Endothelial cell of umbilical vein (primary cell): ENCODE data around the gene ENOPH1. TPM values are rescaled to one million over a fixed set of nuclear protein-coding genes. Genes with fewer than 3 reads are reported as not detected.
"Not testable (repeated sequence)": the region's sequence is repeated elsewhere in the genome, so short reads cannot be mapped to it uniquely, and the experiment has no call there.

Experiments
- BruUV-seq: library from RNA; stranded (reverse); fragments of 400-500 nt; replicated peaks from 2 replicates; lab custom pipeline; 2021; lab: Mats Ljungman, UMichigan
- CTCF ChIA-PET: fragments of 300-600, 350-600 bp; sonication (Branson Sonifier 250); formaldehyde crosslinking; loops from one replicate; lab custom pipeline; 2021; ENCODE audit warnings: antibody characterized with exemption, inconsistent platforms; lab: Charles Lee
- POLR2A ChIA-PET: fragments of 300-600, 350-600 bp; sonication (Branson Sonifier 250); formaldehyde crosslinking; loops from one replicate; lab custom pipeline; 2021; ENCODE audit warnings: antibody characterized with exemption, inconsistent platforms; lab: Charles Lee
- DNase-seq: peaks from one replicate; pipeline ENCODE4 v3.0.0-alpha.2; 2011; ENCODE audit warnings: low read depth, low spot score
- FAIRE-seq: peaks from 2 replicates; lab custom pipeline; 2011; peaks lifted over from hg19 to GRCh38; lab: Jason Lieb, UNC
- H2AFZ ChIP-seq: 2 replicates; pipeline ENCODE4 v1.6.0; 2012; ENCODE audit warnings: low read depth, low read length, control low read depth, inconsistent platforms
- H3K27ac ChIP-seq: 2 replicates; pipeline ENCODE4 v1.5.1; 2011; ENCODE audit warnings: low read depth, mild to moderate bottlenecking, control low read depth, low read length, moderate library complexity; ENCODE audit not compliant: insufficient read depth
- H3K27me3 ChIP-seq, 2 experiments: 2 replicates each; pipeline versions ENCODE4 v1.6.0 to v1.6.1; 2011; ENCODE audit warnings: low read length in 2 of 2, mixed read lengths in 1 of 2; ENCODE audit not compliant: control insufficient read depth in 2 of 2, insufficient read depth in 2 of 2
- H3K36me3 ChIP-seq, 2 experiments: 2 replicates in 1 of 2; 3 replicates in 1 of 2; pipeline ENCODE4 v1.5.1; 2011; ENCODE audit warnings: low read length in 2 of 2, mild to moderate bottlenecking in 1 of 2, moderate library complexity in 1 of 2; ENCODE audit not compliant: control insufficient read depth in 2 of 2, insufficient read depth in 2 of 2; ENCODE audit errors: extremely low read depth in 1 of 2
- H3K4me1 ChIP-seq: 3 replicates; pipeline ENCODE4 v1.5.1; 2011; ENCODE audit warnings: mild to moderate bottlenecking, low read length; ENCODE audit not compliant: control insufficient read depth, insufficient read depth; ENCODE audit errors: extremely low read depth
- H3K4me2 ChIP-seq: 2 replicates; pipeline ENCODE4 v1.6.1; 2011; ENCODE audit warnings: low read length, control low read depth, mixed read lengths; ENCODE audit not compliant: insufficient read depth
- H3K4me3 ChIP-seq, 3 experiments: fragments of 200-600 bp in 1 of 3; sonication (generic), shearing (Covaris generic) in 1 of 3; replicated peaks in 1 of 3; 2 replicates each; pipeline ENCODE4 v1.5.1; 2011 to 2016; ENCODE audit warnings: control low read depth in 3 of 3, low read length in 3 of 3, mild to moderate bottlenecking in 2 of 3, inconsistent platforms in 1 of 3, low read depth in 1 of 3, moderate library complexity in 1 of 3; ENCODE audit not compliant: insufficient read depth in 1 of 3
- H3K79me2 ChIP-seq: 2 replicates; pipeline ENCODE4 v1.6.0; 2012; ENCODE audit warnings: low read length, inconsistent platforms; ENCODE audit not compliant: control insufficient read depth, insufficient read depth
- H3K9ac ChIP-seq: replicated peaks from 2 replicates; pipeline ENCODE3; 2011; ENCODE audit warnings: low read length, control low read depth; ENCODE audit not compliant: insufficient read depth; ENCODE audit errors: extremely low read depth
- H3K9me1 ChIP-seq: replicated peaks from 3 replicates; pipeline ENCODE4 v1.6.0; 2011; ENCODE audit warnings: mild to moderate bottlenecking, low read length; ENCODE audit not compliant: control insufficient read depth, insufficient read depth; ENCODE audit errors: extremely low read depth
- H3K9me3 ChIP-seq: replicated peaks from 2 replicates; pipeline ENCODE4 v1.5.1; 2012; ENCODE audit warnings: low read length, inconsistent platforms; ENCODE audit not compliant: control insufficient read depth, insufficient read depth
- H4K20me1 ChIP-seq: replicated peaks from 2 replicates; pipeline ENCODE3; 2011; ENCODE audit warnings: mild to moderate bottlenecking, low read length; ENCODE audit not compliant: control insufficient read depth, insufficient read depth; ENCODE audit errors: extremely low read depth
- EZH2 ChIP-seq: IDR thresholded peaks from 2 replicates; pipeline ENCODE4 v1.6.1; 2012; ENCODE audit warnings: borderline replicate concordance, low read depth, mild to moderate bottlenecking, moderate library complexity, low read length, inconsistent platforms; ENCODE audit not compliant: severe bottlenecking
- FOS ChIP-seq: IDR thresholded peaks from 2 replicates; pipeline ENCODE4 v1.6.1; 2011; ENCODE audit warnings: mild to moderate bottlenecking, low read length, moderate library complexity, borderline replicate concordance; ENCODE audit not compliant: insufficient read depth
- GATA2 ChIP-seq: IDR thresholded peaks from 2 replicates; pipeline ENCODE4 v1.7.0; 2011; ENCODE audit warnings: low read depth, mild to moderate bottlenecking, moderate library complexity, mixed read lengths, low read length; ENCODE audit not compliant: insufficient read length, insufficient read depth
- JUN ChIP-seq: IDR thresholded peaks from 2 replicates; pipeline ENCODE4 v1.6.1; 2011; ENCODE audit warnings: borderline replicate concordance, low read depth; ENCODE audit not compliant: insufficient read length, insufficient read depth
- MYC ChIP-seq: IDR thresholded peaks from one replicate; pipeline ENCODE4 v1.6.1; 2011; ENCODE audit warnings: mild to moderate bottlenecking, low read depth, low read length
- POLR2A ChIP-seq: IDR thresholded peaks from 2 replicates; pipeline ENCODE4 v1.6.1; 2012; ENCODE audit warnings: low read depth, mild to moderate bottlenecking, control low read depth, low read length
- dilution Hi-C: fragments of 300-500 bp; cut with MboI; formaldehyde crosslinking; loops from one replicate; pipeline ENCODE4 v1.15.0; 2019; ENCODE audit warnings: low sequenced_read_pairs; ENCODE audit not compliant: extremely low pct_ligation_motif_present
- intact Hi-C: fragments of 100-400 bp; cut with micrococcal nuclease; formaldehyde crosslinking; loops from one replicate; pipeline ENCODE4 v1.10.0; 2022
- polyA plus RNA-seq, 4 experiments: library from polyadenylated mRNA; depleted of rRNA in 3 of 4; stranded (reverse) in 3 of 4; unstranded in 1 of 4; fragments of >200 nt; gene quantifications; 2 replicates each; pipeline versions ENCODE4 v1.2.1 to v1.2.3, GENCODE V29; 2011 to 2012; ENCODE audit warnings: missing spikeins in 1 of 4
- total RNA-seq: library from RNA; stranded (reverse); gene quantifications from 2 replicates; pipeline ENCODE4 v1.2.3, GENCODE V29; 2021
- TF ChIP-seq, protein P1 (sequence below), 2 donors: IDR thresholded peaks; 1 replicate in 1 of 2; 2 replicates in 1 of 2; pipeline ENCODE4 v1.5.1; 2011; ENCODE audit warnings: low read length in 2 of 2, mild to moderate bottlenecking in 2 of 2, moderate library complexity in 2 of 2, control low read depth in 1 of 2, inconsistent platforms in 1 of 2, low read depth in 1 of 2; ENCODE audit not compliant: insufficient read depth in 1 of 2; ENCODE audit errors: extremely low read depth in 1 of 2
- TF ChIP-seq, protein P2 (sequence below): IDR thresholded peaks from 2 replicates; pipeline ENCODE4 v1.6.1; 2011; ENCODE audit not compliant: insufficient read depth, insufficient read length

Gene ENOPH1
- total and polyA plus RNA-seq, 2 donors (not counting 3 experiments of a cell fraction or from before 2014, with no cell fraction given), result 11.1 to 35.0 TPM

DNA sequence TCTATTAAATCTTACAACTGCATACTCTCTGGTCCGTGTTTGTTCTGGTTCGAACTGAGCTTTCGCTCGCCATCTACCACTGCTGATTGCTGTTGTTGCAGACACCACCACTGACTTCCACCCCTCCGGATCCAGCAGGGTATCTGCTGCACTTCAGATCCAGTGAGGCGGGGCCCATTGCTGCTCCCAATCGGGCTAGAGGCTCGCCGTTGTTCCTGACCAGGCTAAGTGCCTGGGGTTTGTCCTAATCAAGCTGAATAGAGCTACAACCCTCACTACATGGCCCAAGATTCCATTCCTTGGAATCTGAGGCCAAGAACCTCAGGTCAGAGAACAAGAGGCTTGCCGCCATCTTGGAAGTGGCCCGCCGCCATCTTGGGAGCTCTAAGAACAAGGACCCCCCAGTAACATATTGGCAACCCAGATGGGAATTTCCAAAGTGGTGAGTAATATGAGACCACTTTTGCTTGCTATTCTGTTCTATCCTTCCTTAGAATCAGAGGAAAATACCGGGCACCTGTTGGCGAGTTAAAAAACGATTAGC is 43.3 kb downstream of the ENOPH1 start:
- Histone ChIP-seq H3K36me3 (no peaks in the 10 kb centered on the region), H3K4me2 (no peak overlapping the region), H3K27me3 (no peaks in the 10 kb centered on the region), H3K9me1 (no peaks in the 10 kb centered on the region), H3K79me2 (no peaks in the 10 kb centered on the region), H3K4me3 (no peak overlapping the region), H3K4me1 (no peaks in the 10 kb centered on the region), H4K20me1 (no peaks in the 10 kb centered on the region), H3K9ac (no peak overlapping the region), H2AFZ (no peak overlapping the region), H3K27ac (no peak overlapping the region), H3K9me3 (no peaks in the 10 kb centered on the region)
- ChIA-PET CTCF (interaction anchor here (1.9 to 17.0 kb wide), 2 partner anchors 11 to 266 kb away, joined by 10 to 500 read pairs; no protein-coding TSS in a partner anchor), POLR2A (no interaction called here)
- dilution Hi-C loops (no loop called here), intact Hi-C loops (no loop called here)
- FAIRE-seq (no peak), DNase-seq (no peak)
- BruUV-seq, result no TSS peak
- TF ChIP-seq MYC, result no peak
- no peak for TF ChIP-seq FOS
- TF ChIP-seq GATA2, result no peak
- TF ChIP-seq, protein P1, sequence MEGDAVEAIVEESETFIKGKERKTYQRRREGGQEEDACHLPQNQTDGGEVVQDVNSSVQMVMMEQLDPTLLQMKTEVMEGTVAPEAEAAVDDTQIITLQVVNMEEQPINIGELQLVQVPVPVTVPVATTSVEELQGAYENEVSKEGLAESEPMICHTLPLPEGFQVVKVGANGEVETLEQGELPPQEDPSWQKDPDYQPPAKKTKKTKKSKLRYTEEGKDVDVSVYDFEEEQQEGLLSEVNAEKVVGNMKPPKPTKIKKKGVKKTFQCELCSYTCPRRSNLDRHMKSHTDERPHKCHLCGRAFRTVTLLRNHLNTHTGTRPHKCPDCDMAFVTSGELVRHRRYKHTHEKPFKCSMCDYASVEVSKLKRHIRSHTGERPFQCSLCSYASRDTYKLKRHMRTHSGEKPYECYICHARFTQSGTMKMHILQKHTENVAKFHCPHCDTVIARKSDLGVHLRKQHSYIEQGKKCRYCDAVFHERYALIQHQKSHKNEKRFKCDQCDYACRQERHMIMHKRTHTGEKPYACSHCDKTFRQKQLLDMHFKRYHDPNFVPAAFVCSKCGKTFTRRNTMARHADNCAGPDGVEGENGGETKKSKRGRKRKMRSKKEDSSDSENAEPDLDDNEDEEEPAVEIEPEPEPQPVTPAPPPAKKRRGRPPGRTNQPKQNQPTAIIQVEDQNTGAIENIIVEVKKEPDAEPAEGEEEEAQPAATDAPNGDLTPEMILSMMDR (IDR thresholded peaks at IDR 0.05; ENCODE audit: extremely low read depth in 1 of 2, insufficient read depth in 1 of 2, low read depth in 1 of 2, low read length in 2 of 2), result no peak
- TF ChIP-seq POLR2A, result no peak
- TF ChIP-seq, protein P2, sequence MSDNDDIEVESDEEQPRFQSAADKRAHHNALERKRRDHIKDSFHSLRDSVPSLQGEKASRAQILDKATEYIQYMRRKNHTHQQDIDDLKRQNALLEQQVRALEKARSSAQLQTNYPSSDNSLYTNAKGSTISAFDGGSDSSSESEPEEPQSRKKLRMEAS, result no peak
- no peak for TF ChIP-seq JUN
- TF ChIP-seq EZH2, result no peak

DNA sequence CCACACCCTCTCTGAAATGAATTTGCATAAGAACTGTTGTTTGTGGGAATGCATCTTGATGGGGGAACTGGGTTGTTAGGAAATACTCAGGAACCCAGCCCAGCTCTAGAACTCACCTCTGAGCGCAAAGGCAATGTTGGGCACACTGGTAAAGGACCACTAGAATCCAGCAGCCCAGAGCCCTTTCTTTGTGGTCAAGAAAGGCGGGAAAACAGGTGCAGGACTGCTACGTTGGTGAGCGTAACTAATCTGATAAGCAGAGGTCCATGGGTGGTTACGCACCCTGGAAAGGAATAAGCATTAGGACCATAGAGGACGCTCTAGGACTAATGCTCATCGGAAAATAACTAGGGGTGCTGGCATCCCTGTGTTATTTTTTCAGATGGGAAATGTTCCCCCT is 45.5 kb downstream of the ENOPH1 start:
- H3K9ac ChIP-seq, H3K4me2 ChIP-seq, H3K4me1 ChIP-seq, BruUV-seq, POLR2A ChIA-PET, dilution Hi-C loops, FAIRE-seq, intact Hi-C loops, H3K27ac ChIP-seq, H3K4me3 ChIP-seq, H3K79me2 ChIP-seq, H3K9me1 ChIP-seq, H3K27me3 ChIP-seq, H3K36me3 ChIP-seq, H4K20me1 ChIP-seq, DNase-seq, H3K9me3 ChIP-seq, H2AFZ ChIP-seq: not testable (repeated sequence)
- CTCF ChIA-PET, result interaction anchor here (1.3 kb wide), 1 partner anchor 263 kb away, joined by 5 read pairs; no protein-coding TSS in a partner anchor

GRCh38 chr4:82477469-82477868 is 47.1 kb downstream of the ENOPH1 start:
- BruUV-seq, CTCF ChIA-PET, H3K27me3 ChIP-seq, H3K9me1 ChIP-seq, DNase-seq, H3K27ac ChIP-seq, H3K36me3 ChIP-seq, H2AFZ ChIP-seq, H4K20me1 ChIP-seq, POLR2A ChIA-PET, H3K9me3 ChIP-seq, FAIRE-seq, H3K4me1 ChIP-seq, dilution Hi-C loops, H3K9ac ChIP-seq, H3K4me3 ChIP-seq, intact Hi-C loops, H3K79me2 ChIP-seq, H3K4me2 ChIP-seq: not testable (repeated sequence)
